ENCODE data around the gene ZNF488.
A peak's percentile ranks its signal among the peaks of the same experiment; 100 is the strongest.

The ZNF488 gene

GRCh38 chr10:47384148-47384921 is at the start of gene ZNF488:
TSS of gene ZNF488 (minus strand) at chr10:47384293. CDS start at chr10:47368829, 15,464 bp downstream.
- peak within 1 kb of the TSS; percentile 71 for H3K4me3 ChIP-seq (replicated peaks; ENCODE audit: low read depth, low read length)
- TF ChIP-seq CTCF (IDR thresholded peaks at IDR 0.05; ENCODE audit: low read length, missing control alignments), result no peak
- peak; percentile 78 for DNase-seq (ENCODE audit: low read depth)

- no peak for TF ChIP-seq CTCF (IDR thresholded peaks at IDR 0.05; ENCODE audit: low read length, missing control alignments)
- no peak overlapping the region for H3K4me3 ChIP-seq (replicated peaks; ENCODE audit: low read depth, low read length)
- no peak for DNase-seq (ENCODE audit: low read depth)
Observed at GRCh38 chr10:47425813-47426419, 41.8 kb upstream of the ZNF488 start.

DNA sequence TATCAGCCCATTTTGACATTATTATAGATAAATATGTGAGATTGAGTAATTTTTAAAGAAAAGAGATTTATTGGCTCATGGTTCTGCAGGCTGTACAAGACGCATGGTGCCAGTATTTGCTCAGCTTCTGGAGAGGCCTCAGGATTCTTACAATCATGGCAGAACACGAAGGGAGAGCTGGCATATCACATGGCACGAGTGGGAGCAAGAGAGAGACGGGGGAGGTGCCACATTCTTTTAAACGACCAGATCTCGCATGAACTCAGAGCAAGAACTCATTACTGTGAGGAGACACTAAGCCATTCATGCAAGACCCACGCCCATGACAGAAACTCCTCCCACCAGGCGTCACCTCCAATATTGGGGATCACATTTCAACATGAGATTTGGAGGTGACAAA is 40.1 kb upstream of the ZNF488 start:
- no peak for DNase-seq (ENCODE audit: low read depth)
- no peak overlapping the region for H3K4me3 ChIP-seq (replicated peaks; ENCODE audit: low read depth, low read length)
- no peak for TF ChIP-seq CTCF (IDR thresholded peaks at IDR 0.05; ENCODE audit: low read length, missing control alignments)

DNA sequence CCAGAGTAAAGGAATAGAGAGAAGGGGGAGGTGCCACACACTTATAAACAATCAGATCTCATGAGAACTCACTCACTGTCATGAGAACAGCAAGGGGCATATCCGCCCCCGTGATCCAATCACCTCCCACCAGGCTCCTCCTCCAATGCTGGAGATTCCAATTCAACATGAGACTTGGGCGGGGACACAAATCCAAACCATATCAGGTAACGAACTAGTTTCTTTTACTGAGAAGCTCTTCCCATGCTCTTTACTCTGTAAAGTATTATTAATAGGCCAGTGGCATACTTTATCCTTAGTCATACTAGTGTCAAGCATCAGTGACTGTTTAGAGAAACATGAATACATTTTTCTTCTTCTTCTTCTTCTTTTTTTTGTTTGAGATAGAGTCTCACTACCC is 39.4 kb upstream of the ZNF488 start:
- TF ChIP-seq CTCF (IDR thresholded peaks at IDR 0.05; ENCODE audit: low read length, missing control alignments), result no peak
- DNase-seq (ENCODE audit: low read depth), result no peak
- no peak overlapping the region for H3K4me3 ChIP-seq (replicated peaks; ENCODE audit: low read depth, low read length)

DNA sequence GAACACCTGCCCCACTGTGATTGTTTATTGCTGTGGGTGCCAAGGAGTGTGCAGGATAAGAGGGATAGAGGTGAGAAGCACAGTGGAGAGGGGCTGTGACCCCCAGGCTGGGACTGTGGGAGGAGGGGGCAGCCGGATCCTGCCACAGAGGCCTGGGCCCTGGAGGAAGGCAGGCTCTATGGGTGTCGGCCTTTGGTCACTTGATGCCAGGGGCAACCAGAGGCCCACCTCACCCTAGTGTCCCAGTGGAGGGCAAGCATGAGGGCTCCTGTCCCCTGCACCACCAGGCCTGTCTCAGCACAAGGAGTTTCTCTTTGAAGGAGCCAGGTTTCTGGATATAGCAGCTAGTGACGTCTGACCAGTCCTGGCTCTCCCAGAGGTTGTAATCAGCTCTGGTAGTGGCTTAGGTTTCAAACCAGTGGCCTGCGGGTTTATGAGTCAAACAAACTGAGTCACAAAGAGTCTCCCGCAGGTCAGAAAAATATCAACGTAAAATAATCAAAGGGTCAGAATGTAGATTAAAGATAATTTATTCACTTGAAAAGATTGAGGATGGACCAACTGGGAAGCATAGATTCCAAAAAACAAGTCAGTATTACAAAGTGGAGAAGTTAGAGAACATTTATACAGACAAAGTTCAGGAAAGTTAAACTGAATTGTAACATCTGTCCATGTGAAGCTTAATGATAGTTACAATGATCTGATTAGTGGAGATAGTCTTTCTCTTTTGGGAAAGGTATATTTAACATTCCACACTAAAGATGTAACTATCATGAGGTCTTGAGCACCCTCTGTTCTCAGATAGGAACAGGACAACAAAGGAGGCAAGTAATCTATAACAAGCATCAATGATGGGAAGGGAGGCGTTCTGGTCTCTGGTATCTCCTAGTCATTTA is 37.2 kb upstream of the ZNF488 start:
- no peak overlapping the region for H3K4me3 ChIP-seq (replicated peaks; ENCODE audit: low read depth, low read length)
- no peak for TF ChIP-seq CTCF (IDR thresholded peaks at IDR 0.05; ENCODE audit: low read length, missing control alignments)
- DNase-seq (ENCODE audit: low read depth), result peak; percentile 46

- DNase-seq (ENCODE audit: low read depth), result no peak
- no peak for TF ChIP-seq CTCF (IDR thresholded peaks at IDR 0.05; ENCODE audit: low read length, missing control alignments)
- H3K4me3 ChIP-seq (replicated peaks; ENCODE audit: low read depth, low read length), result no peak overlapping the region
Observed at GRCh38 chr10:47420305-47421056, 36.4 kb upstream of the ZNF488 start.
